Thyroid gland (tissue), 4 donors: ENCODE measurements around the gene ZNF678.

Source experiments
- POLR2A ChIP-seq, 2 donors: fragments of 450-650 bp; IDR thresholded peaks; one replicate each; pipeline ENCODE4 v1.6.1; 2017; ENCODE audit warnings: antibody characterized with exemption in 2 of 2, mild to moderate bottlenecking in 2 of 2, moderate library complexity in 1 of 2
- TF ChIP-seq, protein P1 (sequence below), 6 experiments: fragments of 200-600 bp in 3 of 6; fragments of 450-650 bp in 3 of 6; sonication (generic) in 3 of 6; IDR thresholded peaks; one replicate each; pipeline ENCODE4 v1.5.1; 2016 to 2019; ENCODE audit warnings: antibody characterized with exemption in 6 of 6, mild to moderate bottlenecking in 2 of 6, inconsistent platforms in 1 of 6, moderate library complexity in 1 of 6

DNA sequence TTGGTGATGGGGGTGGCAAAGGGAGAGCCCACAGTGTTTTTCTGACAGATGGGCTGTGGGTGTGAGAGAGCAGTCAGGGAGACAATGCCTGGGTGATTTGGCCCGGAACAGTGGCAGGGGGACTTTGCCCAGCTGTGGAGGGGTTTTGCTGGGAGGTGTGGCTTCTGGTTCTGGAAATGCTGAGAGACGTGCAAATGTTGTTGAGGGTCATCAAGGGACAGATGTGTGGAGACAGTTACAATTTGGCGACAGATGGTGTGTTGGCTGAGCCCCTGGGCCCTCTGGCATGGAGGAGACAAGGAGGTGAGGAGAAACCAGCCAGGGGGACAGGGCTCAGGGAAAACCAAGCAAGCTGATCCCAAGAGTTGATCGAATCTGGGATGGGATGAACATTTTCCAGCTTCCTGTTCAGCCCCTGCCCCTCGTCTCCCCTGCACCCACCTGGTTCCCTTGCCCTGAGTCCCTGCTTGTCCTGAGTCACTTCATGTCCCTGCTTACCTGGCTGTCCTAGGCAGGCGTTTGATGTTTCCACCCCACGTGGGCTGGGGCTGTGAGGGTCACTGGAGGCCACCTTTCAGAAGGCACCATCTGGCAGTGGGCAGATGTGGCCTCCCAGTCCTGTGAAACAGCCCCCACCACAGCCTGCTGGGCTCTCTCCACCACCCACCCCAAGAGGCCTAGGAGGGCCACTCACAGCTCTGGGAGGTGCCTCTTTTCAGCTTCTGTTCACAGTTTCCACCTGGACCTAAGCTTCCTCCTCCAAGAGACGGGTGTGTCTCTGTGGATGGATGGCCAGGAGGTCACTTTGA, 15.8 kb upstream of the ZNF678 start:
- TF ChIP-seq, protein P1, sequence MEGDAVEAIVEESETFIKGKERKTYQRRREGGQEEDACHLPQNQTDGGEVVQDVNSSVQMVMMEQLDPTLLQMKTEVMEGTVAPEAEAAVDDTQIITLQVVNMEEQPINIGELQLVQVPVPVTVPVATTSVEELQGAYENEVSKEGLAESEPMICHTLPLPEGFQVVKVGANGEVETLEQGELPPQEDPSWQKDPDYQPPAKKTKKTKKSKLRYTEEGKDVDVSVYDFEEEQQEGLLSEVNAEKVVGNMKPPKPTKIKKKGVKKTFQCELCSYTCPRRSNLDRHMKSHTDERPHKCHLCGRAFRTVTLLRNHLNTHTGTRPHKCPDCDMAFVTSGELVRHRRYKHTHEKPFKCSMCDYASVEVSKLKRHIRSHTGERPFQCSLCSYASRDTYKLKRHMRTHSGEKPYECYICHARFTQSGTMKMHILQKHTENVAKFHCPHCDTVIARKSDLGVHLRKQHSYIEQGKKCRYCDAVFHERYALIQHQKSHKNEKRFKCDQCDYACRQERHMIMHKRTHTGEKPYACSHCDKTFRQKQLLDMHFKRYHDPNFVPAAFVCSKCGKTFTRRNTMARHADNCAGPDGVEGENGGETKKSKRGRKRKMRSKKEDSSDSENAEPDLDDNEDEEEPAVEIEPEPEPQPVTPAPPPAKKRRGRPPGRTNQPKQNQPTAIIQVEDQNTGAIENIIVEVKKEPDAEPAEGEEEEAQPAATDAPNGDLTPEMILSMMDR (IDR thresholded peaks at IDR 0.05) = no peak
- TF ChIP-seq POLR2A (IDR thresholded peaks at IDR 0.05) = no peak
